Activated B cell treated with CpG ODN at 0.5 μM for 24 hours (primary cell): ENCODE data around the gene RHOT2. TPM values are rescaled to one million over a fixed set of nuclear protein-coding genes. Genes with fewer than 3 reads are reported as not detected.

Experiments used
- ATAC-seq: fragments of 200-7000 bp; cut with Tn5 transposase; one replicate; pipeline ENCODE4 v1.10.0; 2021; ENCODE audit warnings: low read depth, mild to moderate bottlenecking, moderate library complexity
- CTCF ChIA-PET: fragments of 350-600 bp; sonication (Branson Sonifier 250); formaldehyde crosslinking; loops from one replicate; lab custom pipeline; 2021; ENCODE audit warnings: antibody characterized with exemption; lab: Charles Lee
- POLR2A ChIA-PET: fragments of 350-600 bp; sonication (Branson Sonifier 250); formaldehyde crosslinking; loops from one replicate; lab custom pipeline; 2021; ENCODE audit warnings: antibody characterized with exemption; lab: Charles Lee
- DNase-seq: peaks from one replicate; pipeline ENCODE4 v3.0.0; 2022
- H3K27ac Mint-ChIP-seq: one replicate; pipeline ENCODE4 v1.8.0; 2020; ENCODE audit warnings: mixed read lengths
- H3K27me3 Mint-ChIP-seq: one replicate; pipeline ENCODE4 v1.8.0; 2021; ENCODE audit warnings: mixed read lengths
- H3K36me3 Mint-ChIP-seq: one replicate; pipeline ENCODE4 v1.8.0; 2021; ENCODE audit warnings: low read depth, mixed read lengths
- H3K4me1 Mint-ChIP-seq: one replicate; pipeline ENCODE4 v1.8.0; 2021; ENCODE audit warnings: mixed read lengths
- H3K4me3 Mint-ChIP-seq: one replicate; pipeline ENCODE4 v1.8.0; 2020; ENCODE audit warnings: mild to moderate bottlenecking, mixed read lengths
- H3K9me3 Mint-ChIP-seq: one replicate; pipeline ENCODE4 v1.8.0; 2020; ENCODE audit warnings: mixed read lengths
- CTCF ChIP-seq: fragments of 200-600 bp; IDR thresholded peaks from one replicate; pipeline ENCODE4 v1.8.0; 2022; ENCODE audit warnings: antibody characterized with exemption, mild to moderate bottlenecking
- intact Hi-C: fragments of 100-400 bp; cut with micrococcal nuclease; formaldehyde crosslinking; loops from one replicate; pipeline ENCODE4 v1.15.1; 2024
- total RNA-seq: library from RNA; stranded (reverse); gene quantifications from 2 replicates; pipeline ENCODE4 v1.2.3, GENCODE V29; 2022

Gene RHOT2
- total RNA-seq, 1 donor from 2014 or later = 170 TPM

DNA sequence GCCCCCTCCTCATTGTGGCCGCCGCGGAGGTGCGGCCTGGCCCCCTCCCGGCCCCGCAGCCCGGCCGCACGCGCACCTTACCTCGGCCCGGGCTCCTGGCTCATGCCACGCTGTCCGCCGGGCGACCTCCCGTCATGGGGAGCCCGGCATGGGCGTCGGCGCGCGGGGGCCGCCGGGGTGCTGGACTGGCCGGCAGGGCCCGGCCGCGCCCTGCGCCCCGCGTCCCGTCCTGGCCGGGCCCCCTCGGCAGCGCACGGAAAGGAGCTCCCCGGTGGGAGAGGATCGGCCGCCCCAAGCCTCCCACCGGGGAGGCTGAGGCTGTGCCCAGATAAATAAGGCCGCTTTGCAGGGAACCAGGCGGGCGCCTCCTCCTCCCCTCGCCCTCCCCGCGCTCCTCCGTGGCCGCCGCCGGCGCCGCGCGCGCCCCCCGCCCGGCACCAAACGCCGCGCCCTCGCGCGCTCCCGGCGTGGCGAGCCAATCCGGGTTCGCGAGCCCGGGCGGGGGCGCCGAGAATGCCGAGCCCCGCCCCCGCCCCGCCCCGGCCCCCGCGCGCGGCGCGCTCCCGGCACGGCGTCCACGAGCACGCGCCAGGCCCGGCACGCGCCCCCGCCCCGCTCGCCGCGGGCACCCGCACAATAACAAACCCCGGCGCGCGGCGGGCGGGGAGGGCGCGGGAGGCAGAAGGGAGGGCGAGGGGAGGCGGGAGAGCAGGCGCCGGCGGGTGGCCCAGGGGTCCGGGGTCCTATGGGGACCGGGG lies 37.7 kb downstream of the RHOT2 start, which contains the start of gene FBXL16:
TSS of gene FBXL16 (minus strand) at position 371 of the 758 bp plus-strand sequence. CDS start 8,396 bp downstream, outside the sequence.
- POLR2A ChIA-PET = no interaction called here
- DNase-seq = no peak
- CTCF ChIA-PET = no interaction called here
- Mint-ChIP-seq H3K4me1 (peaks cover 4% of the 10 kb centered on the region), H3K27me3 (peaks cover 46% of the 10 kb centered on the region), H3K27ac (no peak within 1 kb of the TSS), H3K9me3 (no peaks in the 10 kb centered on the region), H3K36me3 (no peaks in the 10 kb centered on the region), H3K4me3 (no peak within 1 kb of the TSS)
- intact Hi-C loops = no loop called here
- ATAC-seq = no peak
- TF ChIP-seq CTCF = no peak

GRCh38 chr16:706189-707061 lies 38.5 kb downstream of the RHOT2 start:
- intact Hi-C loops = no loop called here
- CTCF ChIA-PET = no interaction called here
- no peak for ATAC-seq
- Mint-ChIP-seq H3K9me3 (no peaks in the 10 kb centered on the region), H3K4me3 (no peak overlapping the region), H3K27ac (no peak overlapping the region), H3K4me1 (peaks cover 4% of the 10 kb centered on the region), H3K36me3 (no peaks in the 10 kb centered on the region), H3K27me3 (peaks cover 43% of the 10 kb centered on the region)
- TF ChIP-seq CTCF = no peak
- no peak for DNase-seq
- POLR2A ChIA-PET = interaction anchor here (2.2 kb wide), 1 partner anchor 16 kb away, joined by 5 read pairs; the partner anchor contains the start of gene WDR24

DNA sequence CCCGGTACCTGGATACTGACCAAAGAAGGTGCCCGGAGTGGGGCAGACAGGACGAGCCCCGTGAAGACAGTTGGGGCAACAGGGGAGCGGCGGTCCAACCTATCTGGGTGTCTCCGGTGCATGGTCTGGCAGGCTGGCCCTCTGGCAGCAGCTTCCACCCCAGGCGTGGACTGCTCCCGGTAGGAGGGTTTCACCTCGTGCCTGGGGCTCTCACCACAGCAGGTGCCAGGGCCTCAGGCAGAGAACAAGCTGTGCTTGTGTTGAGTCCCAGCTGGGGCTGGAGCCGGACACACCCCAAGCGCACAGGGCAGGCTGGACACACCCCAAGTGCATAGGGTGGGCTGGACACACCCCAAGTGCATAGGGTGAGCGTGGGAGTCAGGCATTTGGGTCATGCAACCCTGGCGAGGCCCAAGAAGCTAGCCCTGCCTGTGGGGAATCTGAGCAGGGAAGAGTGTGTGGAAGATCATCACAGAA lies 39.2 kb downstream of the RHOT2 start:
- Mint-ChIP-seq H3K27me3 (peaks cover 38% of the 10 kb centered on the region), H3K4me3 (no peak overlapping the region), H3K4me1 (peaks cover 5% of the 10 kb centered on the region), H3K27ac (no peak overlapping the region), H3K9me3 (no peaks in the 10 kb centered on the region), H3K36me3 (no peaks in the 10 kb centered on the region)
- intact Hi-C loops = no loop called here
- CTCF ChIA-PET = no interaction called here
- POLR2A ChIA-PET = interaction anchor here (2.2 kb wide), 1 partner anchor 17 kb away, joined by 5 read pairs; the partner anchor contains the start of gene WDR24
- no peak for ATAC-seq
- no peak for DNase-seq
- no peak for TF ChIP-seq CTCF

DNA sequence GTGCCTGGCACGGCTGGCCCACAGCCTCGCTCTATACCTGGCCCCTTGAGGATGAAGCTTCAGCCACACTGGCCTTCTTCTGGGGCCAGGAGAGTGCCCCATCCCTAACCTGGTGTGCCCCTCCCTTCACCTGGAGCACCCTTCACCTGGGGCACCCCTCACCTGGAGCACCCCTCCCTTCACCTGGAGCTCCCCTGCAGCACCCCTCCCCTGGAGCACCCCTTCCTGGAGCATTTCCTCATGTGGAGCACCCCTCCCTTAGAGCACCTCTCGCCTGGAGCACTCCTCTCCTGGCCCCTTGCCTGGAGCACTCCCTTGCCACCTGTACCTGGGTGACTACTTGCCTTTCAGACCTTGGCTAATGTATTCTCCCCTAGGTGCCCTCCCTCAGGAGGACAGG lies 40.1 kb downstream of the RHOT2 start:
- H3K36me3 Mint-ChIP-seq = no peaks in the 10 kb centered on the region
- DNase-seq (no peak), ATAC-seq (no peak)
- peaks cover 8% of the 10 kb centered on the region for H3K4me1 Mint-ChIP-seq
- H3K27ac Mint-ChIP-seq = no peak overlapping the region
- POLR2A ChIA-PET = interaction anchor here (2.2 kb wide), 1 partner anchor 18 kb away, joined by 5 read pairs; the partner anchor contains the start of gene WDR24
- no peaks in the 10 kb centered on the region for H3K9me3 Mint-ChIP-seq
- H3K27me3 Mint-ChIP-seq = peaks cover 34% of the 10 kb centered on the region
- no peak overlapping the region for H3K4me3 Mint-ChIP-seq
- CTCF ChIA-PET = no interaction called here
- intact Hi-C loops = no loop called here
- no peak for TF ChIP-seq CTCF
